NCI-H2107 treated with DMSO at 0.1 percent for 48 hours (cell line): ENCODE measurements around the gene ACOT8.
"Not testable (repeated sequence)": the region's sequence is repeated elsewhere in the genome, so short reads cannot be mapped to it uniquely, and the experiment has no call there.

ENCODE experiments used
- DNase-seq: peaks from one replicate; lab custom pipeline; 2025; ENCODE audit not compliant: unreplicated experiment; lab: John Stamatoyannopoulos, UW

The ACOT8 gene

DNA sequence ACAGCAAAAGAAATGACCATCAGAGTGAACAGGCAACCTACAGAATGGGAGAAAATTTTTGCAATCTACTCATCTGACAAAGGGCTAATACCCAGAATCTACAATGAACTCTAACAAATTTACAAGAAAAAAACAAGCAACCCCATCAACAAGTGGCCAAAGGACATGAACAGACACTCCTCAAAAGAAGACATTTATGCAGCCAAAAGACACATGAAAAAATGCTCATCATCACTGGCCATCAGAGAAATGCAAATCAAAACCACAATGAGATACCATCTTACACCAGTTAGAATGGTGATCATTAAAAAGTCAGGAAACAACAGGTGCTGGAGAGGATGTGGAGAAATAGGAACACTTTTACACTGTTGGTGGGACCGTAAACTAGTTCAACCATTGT, 59.7 kb downstream of the ACOT8 start:
- not testable (repeated sequence) for DNase-seq

GRCh38 chr20:45796337-45797065, 60.7 kb downstream of the ACOT8 start:
- DNase-seq, result no peak

DNA sequence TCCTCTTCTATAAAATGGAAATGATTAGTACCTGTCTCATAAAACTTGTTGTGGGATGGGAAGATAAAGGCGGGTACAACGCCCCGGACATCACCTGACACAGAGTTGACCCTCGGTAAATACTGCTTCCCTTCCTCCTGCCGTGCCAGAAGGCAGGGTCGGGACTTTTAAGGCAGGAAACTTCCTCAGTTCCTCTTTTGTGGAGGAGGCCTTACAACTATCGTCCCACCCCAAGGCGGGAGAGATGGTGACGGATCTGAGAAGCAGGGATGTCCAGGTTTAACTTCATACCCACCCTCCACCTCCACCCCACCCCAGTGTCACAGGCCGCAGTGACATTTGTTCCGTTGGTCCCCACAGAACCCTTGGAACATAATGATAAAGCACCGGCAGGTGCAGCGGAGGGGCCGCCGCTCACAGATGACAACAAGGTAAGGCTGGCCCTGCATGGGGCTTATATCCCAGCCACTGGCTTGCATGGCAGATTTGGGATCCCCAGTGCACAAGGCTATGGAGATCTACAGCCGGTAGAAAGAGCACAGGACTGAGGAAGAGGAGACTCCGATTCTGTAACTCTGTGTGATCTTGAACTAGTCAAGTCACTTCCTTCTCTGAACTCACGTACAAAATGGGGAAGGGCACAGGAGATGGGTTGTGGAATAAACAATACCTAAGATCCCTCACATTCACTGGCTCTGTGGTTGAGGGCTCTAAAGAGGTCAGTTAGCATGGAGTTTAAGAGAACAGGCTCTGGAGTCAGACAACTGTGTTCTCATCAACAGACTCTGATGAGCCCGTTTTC, 64.7 kb downstream of the ACOT8 start:
- DNase-seq, result no peak
